ENCODE results near the gene WNT4.

The WNT4 gene

DNA sequence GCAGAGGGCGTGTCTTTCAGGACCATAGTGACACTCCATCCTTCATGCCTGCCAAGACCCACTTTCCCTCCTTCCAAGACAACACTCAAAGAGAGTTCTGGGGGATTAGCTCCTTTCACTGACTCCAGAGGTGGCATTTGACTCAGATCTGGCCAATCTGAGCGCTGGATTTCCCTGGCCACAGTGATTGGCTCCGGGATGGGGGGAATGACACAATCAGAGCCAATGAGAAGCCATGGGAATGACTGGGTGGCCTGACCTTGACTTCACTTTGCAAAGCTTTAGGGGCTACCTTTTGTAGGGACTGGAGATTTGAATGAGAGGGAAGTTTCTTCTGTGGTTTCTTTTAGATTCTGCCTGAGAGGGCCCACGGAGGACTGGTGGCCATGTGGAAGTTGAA lies 26.9 kb upstream of the WNT4 start:
- TF ChIP-seq, protein P1, sequence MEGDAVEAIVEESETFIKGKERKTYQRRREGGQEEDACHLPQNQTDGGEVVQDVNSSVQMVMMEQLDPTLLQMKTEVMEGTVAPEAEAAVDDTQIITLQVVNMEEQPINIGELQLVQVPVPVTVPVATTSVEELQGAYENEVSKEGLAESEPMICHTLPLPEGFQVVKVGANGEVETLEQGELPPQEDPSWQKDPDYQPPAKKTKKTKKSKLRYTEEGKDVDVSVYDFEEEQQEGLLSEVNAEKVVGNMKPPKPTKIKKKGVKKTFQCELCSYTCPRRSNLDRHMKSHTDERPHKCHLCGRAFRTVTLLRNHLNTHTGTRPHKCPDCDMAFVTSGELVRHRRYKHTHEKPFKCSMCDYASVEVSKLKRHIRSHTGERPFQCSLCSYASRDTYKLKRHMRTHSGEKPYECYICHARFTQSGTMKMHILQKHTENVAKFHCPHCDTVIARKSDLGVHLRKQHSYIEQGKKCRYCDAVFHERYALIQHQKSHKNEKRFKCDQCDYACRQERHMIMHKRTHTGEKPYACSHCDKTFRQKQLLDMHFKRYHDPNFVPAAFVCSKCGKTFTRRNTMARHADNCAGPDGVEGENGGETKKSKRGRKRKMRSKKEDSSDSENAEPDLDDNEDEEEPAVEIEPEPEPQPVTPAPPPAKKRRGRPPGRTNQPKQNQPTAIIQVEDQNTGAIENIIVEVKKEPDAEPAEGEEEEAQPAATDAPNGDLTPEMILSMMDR (IDR thresholded peaks at IDR 0.05; ENCODE audit: low read depth, low read length, poor library complexity, severe bottlenecking), result no peak
- TF ChIP-seq EZH2phosphoT487 (IDR thresholded peaks at IDR 0.05; ENCODE audit: borderline replicate concordance, low read length), result no peak
- H4K20me1 ChIP-seq (ENCODE audit: control insufficient read depth, insufficient read depth, low read depth, low read length), result no peaks in the 10 kb centered on the region

DNA sequence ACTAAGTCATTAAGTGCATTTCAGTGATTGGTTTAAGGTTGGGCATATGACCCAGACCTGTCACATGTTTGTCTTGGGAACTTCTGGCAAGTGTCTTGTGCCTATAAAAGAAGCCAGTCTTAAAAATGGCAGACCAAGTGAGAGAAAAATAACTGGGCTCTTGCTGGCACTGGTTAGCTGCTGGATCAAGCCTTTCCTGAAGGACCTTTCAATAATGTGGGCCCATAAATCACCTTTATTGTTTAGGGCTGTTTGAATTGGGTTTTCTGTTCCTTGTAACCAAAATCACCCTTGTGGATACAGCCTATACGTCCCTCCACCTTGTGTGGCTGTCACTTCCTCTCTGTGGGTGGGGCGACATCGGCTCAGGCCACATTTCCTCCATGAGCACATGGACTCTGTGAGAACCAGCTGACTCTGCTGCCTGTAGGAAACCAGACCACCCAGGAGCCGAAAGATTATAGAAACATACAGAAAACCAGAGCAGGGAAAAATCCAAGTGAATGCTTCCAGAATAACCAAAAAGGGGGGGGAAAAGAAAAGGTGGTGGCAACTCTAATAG lies 25.6 kb upstream of the WNT4 start:
- Histone ChIP-seq H3K4me3 (ENCODE audit: low read length) (no peak overlapping the region), H4K20me1 (ENCODE audit: control insufficient read depth, insufficient read depth, low read depth, low read length) (no peaks in the 10 kb centered on the region), H3K4me1 (ENCODE audit: control insufficient read depth, low read length) (no peaks in the 10 kb centered on the region), H3K27ac (ENCODE audit: low read depth, low read length) (no peak overlapping the region), H3K27me3 (ENCODE audit: control insufficient read depth, low read length) (peaks cover 3% of the 10 kb centered on the region), H3K36me3 (ENCODE audit: control insufficient read depth, low read length) (no peaks in the 10 kb centered on the region), H3K9me3 (ENCODE audit: control insufficient read depth, insufficient read depth, low read length) (no peaks in the 10 kb centered on the region), H3K79me2 (ENCODE audit: control insufficient read depth, low read length) (no peaks in the 10 kb centered on the region), H3K4me2 (ENCODE audit: low read length) (no peak overlapping the region), H3K9me2 (replicated peaks; ENCODE audit: control insufficient read depth, low read length) (no peaks in the 10 kb centered on the region), H3F3A (ENCODE audit: control insufficient read depth, insufficient read depth) (no peaks in the 10 kb centered on the region)
- no peak for TF ChIP-seq EZH2phosphoT487 (IDR thresholded peaks at IDR 0.05; ENCODE audit: borderline replicate concordance, low read length)
- TF ChIP-seq, protein P1 (IDR thresholded peaks at IDR 0.05; ENCODE audit: low read depth, low read length, poor library complexity, severe bottlenecking), result no peak

More for the DNA sequence above, 26.9 kb upstream of the WNT4 start:
- Histone ChIP-seq H3F3A (ENCODE audit: control insufficient read depth, insufficient read depth) (no peaks in the 10 kb centered on the region), H3K27ac (ENCODE audit: low read depth, low read length) (no peak overlapping the region), H3K4me2 (ENCODE audit: low read length) (no peak overlapping the region), H3K9me2 (replicated peaks; ENCODE audit: control insufficient read depth, low read length) (no peaks in the 10 kb centered on the region), H3K36me3 (ENCODE audit: control insufficient read depth, low read length) (no peaks in the 10 kb centered on the region), H3K79me2 (ENCODE audit: control insufficient read depth, low read length) (no peaks in the 10 kb centered on the region), H3K9me3 (ENCODE audit: control insufficient read depth, insufficient read depth, low read length) (no peaks in the 10 kb centered on the region), H3K4me3 (ENCODE audit: low read length) (no peak overlapping the region), H3K4me1 (ENCODE audit: control insufficient read depth, low read length) (no peaks in the 10 kb centered on the region), H3K27me3 (ENCODE audit: control insufficient read depth, low read length) (peaks cover 3% of the 10 kb centered on the region)

GRCh38 chr1:22166439-22166838 lies 23.5 kb upstream of the WNT4 start:
- Histone ChIP-seq H3K4me3 (ENCODE audit: low read length) (no peak overlapping the region), H3K27me3 (ENCODE audit: control insufficient read depth, low read length) (peaks cover 3% of the 10 kb centered on the region), H3K4me1 (ENCODE audit: control insufficient read depth, low read length) (no peaks in the 10 kb centered on the region), H3K4me2 (ENCODE audit: low read length) (no peak overlapping the region), H3K79me2 (ENCODE audit: control insufficient read depth, low read length) (no peaks in the 10 kb centered on the region), H3K9me2 (replicated peaks; ENCODE audit: control insufficient read depth, low read length) (no peaks in the 10 kb centered on the region), H4K20me1 (ENCODE audit: control insufficient read depth, insufficient read depth, low read depth, low read length) (no peaks in the 10 kb centered on the region), H3K27ac (ENCODE audit: low read depth, low read length) (no peak overlapping the region), H3K9me3 (ENCODE audit: control insufficient read depth, insufficient read depth, low read length) (no peaks in the 10 kb centered on the region), H3F3A (ENCODE audit: control insufficient read depth, insufficient read depth) (no peaks in the 10 kb centered on the region), H3K36me3 (ENCODE audit: control insufficient read depth, low read length) (no peaks in the 10 kb centered on the region)
- TF ChIP-seq, protein P1 (IDR thresholded peaks at IDR 0.05; ENCODE audit: low read depth, low read length, poor library complexity, severe bottlenecking), result no peak
- TF ChIP-seq EZH2phosphoT487 (IDR thresholded peaks at IDR 0.05; ENCODE audit: borderline replicate concordance, low read length), result no peak

All from DOHH2 (cell line).